GM18861 (cell line): ENCODE results near the gene HCFC1.
A peak's percentile ranks its signal among the peaks of the same experiment; 100 is the strongest.

Experiments
- ATAC-seq: cut with Tn5 transposase; IDR thresholded peaks from one replicate; pipeline ENCODE4 v1.9.1; 2021; ENCODE audit not compliant: unreplicated experiment

Gene HCFC1

GRCh38 chrX:153905481-153906095 lies 66.0 kb downstream of the HCFC1 start:
- ATAC-seq, result no peak

GRCh38 chrX:153903991-153904957 lies 67.3 kb downstream of the HCFC1 start, which contains the start of gene AVPR2:
TSS of gene AVPR2 (plus strand) at chrX:153904673. CDS start at chrX:153905146, 473 bp downstream.
- no peak for ATAC-seq

GRCh38 chrX:153903238-153903980 lies 68.2 kb downstream of the HCFC1 start:
- ATAC-seq, result no peak

GRCh38 chrX:153902385-153902784 lies 69.2 kb downstream of the HCFC1 start:
- no peak for ATAC-seq

- no peak for ATAC-seq
These were observed 69.9 kb downstream of the HCFC1 start for GRCh38 chrX:153901753-153902140.

GRCh38 chrX:153900831-153901752 lies 70.5 kb downstream of the HCFC1 start:
- peak; percentile 69 for ATAC-seq

GRCh38 chrX:153897899-153898298 lies 73.7 kb downstream of the HCFC1 start:
- ATAC-seq, result no peak
